HG03025 (cell line): Measurements from ENCODE around the gene DNMT3L.
"Not testable (repeated sequence)": the region's sequence is repeated elsewhere in the genome, so short reads cannot be mapped to it uniquely, and the experiment has no call there.

Source experiments
- ATAC-seq: cut with Tn5 transposase; IDR thresholded peaks from one replicate; pipeline ENCODE4 v1.9.1; 2021; ENCODE audit warnings: mild to moderate bottlenecking, moderate library complexity; ENCODE audit not compliant: unreplicated experiment, low FRiP score

Gene DNMT3L

DNA sequence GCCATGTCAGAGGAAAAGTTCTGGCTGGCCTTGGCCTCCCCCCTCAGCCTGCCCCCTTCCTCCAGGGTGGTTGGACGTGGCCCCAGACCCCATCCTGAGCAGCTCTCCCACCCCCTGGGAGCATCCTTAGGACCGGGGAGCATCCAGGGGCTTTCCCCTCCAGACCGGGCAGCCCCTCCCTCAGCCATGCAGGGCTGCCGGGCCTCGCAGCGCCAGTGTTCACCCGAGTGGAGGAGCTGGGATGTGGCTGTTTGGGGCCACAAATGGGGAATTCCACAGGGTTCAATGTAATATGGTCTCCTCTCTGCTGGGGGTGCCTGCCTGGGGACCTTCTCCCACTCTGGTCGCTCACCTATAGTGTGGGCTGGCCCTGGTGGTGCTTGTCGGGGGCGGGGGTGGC is 33.9 kb upstream of the DNMT3L start:
- ATAC-seq: no peak

DNA sequence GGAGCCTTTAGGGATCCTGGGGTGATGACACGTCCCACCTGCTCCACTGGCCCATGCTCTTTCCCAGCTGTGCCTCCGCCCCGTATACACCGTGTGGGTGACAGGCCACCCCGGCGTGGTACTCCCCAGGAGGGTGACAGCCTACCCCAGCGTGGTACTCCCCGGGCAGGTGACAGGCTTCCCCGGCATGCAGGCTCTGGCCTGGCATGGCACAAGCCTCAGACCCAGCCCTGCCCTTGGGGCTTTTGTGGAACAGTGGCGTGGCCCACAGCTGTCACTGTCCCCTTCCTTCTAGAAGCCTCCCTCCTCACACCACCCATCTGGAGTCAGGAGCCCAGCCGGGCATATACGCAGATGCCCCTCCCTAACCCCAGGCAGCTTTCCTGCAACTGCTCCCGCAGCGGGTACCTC is 33.5 kb upstream of the DNMT3L start:
- no peak for ATAC-seq

- no peak for ATAC-seq
Observed at GRCh38 chr21:44294391-44295162, 32.9 kb upstream of the DNMT3L start.

DNA sequence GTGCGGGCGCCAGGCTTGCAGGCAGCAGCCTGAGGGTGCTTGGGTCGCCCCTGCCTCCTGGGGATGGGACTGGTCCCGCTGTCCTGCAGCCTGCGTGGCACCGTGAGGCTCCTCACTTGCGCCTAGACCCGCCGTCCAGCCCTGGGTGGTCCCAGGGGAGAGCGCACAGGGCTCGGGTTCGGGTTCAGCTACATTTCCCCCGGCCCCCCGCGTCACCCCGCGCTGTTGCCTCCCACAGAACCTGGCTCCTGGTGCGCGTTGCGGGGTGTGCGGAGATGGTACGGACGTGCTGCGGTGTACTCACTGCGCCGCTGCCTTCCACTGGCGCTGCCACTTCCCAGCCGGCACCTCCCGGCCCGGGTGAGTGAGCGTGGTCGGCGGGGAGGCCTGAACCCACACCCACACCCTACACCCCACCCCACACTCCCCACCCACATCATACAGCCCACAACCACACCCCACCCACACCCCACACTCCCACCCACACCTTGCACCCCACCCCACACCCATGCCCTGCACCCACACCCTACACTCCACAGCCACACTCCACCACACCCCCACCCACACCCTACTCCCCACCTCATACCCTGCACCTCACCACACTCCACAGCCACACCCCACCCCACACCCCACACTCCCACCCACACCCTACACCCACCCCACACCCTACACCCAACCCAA is 32.0 kb upstream of the DNMT3L start:
- no peak for ATAC-seq

DNA sequence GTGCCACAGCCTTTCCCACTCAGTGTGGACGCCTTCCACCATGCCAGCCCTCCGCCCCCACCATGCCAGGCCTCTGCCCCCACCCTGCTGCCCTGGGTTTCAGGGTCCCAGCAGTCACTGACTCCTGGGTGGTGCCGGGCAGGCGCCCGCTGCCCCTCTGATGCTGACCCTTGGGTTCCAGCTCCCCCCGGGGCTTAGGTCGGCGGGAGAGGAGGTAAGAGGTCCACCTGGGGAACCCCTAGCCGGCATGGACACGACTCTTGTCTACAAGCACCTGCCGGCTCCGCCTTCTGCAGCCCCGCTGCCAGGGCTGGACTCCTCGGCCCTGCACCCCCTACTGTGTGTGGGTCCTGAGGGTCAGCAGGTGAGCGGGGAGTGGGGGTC is 31.1 kb upstream of the DNMT3L start:
- ATAC-seq: no peak

DNA sequence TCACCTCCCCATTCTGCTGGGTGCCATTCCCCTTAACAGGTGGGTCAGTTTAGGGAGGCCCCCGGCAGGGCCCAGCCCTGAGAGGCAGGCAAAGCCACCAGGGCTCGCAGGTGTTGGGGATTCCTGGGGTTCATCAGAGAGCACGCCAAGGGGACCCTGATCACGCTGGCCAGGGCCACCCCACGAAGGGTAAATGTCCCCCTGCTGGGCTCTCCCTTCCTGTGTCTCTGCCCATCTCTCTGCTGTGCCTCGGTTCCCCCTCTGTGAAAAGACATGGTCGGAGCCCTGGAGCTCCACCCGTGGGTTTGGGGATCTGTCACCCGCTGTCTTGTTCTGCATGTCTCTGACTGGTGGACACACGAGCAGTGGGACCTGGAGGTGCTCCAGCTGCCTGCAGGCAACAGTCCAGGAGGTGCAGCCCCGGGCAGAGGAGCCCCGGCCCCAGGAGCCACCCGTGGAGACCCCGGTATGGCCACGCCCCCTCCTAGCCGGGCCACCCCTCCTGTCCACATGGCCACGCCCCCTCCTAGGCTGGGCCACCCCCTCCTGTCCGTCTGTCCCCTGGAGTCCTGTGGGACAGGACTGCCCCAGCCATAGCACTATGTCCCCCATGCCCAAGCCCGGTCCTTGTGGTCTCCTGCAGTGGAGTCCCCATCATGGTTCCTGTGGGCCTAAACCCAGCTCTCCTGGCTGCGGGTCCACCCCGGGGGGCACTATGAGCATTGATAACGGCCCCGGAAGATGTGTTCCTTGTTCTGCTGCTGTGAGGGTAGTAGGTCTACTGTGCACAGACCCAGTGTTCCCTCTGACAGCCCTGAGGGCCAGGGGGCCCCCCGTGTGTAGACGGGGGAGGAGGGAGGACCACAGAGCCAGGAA is 30.5 kb upstream of the DNMT3L start:
- ATAC-seq: no peak

DNA sequence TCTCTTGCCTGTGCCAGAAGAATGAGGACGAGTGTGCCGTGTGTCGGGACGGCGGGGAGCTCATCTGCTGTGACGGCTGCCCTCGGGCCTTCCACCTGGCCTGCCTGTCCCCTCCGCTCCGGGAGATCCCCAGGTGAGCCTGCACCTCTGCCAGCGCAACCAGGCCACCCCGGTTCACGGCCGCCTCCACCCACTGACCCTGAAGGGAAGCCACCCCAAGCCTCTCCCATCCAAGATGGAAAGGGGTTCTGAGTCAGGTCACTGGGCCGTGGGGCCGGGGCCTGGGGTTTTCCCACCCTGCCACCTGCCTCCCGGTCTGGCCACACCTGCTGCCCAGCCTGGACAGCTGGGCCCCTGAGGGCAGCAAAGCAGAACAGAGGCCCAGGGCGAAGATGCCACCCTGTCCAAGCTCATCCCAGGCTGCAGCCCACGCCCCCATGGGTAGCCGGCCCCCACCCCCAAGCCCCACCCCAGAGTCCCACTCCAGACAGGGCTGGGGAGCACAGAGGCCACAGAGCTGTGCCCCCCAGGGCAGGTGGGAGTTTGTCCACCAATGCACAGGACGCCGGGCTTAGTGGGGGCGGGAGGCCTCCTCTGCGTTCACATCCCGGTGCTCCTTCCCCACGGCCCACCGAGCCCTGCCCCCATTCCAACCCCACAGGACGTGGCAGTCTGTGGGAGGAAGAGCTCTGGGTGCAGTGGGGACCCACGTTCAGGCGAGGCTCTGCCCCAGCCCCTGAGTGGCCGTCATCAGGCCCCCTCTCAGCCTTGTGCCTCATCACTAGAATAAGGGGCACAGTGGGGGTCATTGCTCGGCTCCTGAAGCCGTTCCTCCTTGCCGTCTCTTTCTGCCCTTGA is 29.6 kb upstream of the DNMT3L start:
- no peak for ATAC-seq

DNA sequence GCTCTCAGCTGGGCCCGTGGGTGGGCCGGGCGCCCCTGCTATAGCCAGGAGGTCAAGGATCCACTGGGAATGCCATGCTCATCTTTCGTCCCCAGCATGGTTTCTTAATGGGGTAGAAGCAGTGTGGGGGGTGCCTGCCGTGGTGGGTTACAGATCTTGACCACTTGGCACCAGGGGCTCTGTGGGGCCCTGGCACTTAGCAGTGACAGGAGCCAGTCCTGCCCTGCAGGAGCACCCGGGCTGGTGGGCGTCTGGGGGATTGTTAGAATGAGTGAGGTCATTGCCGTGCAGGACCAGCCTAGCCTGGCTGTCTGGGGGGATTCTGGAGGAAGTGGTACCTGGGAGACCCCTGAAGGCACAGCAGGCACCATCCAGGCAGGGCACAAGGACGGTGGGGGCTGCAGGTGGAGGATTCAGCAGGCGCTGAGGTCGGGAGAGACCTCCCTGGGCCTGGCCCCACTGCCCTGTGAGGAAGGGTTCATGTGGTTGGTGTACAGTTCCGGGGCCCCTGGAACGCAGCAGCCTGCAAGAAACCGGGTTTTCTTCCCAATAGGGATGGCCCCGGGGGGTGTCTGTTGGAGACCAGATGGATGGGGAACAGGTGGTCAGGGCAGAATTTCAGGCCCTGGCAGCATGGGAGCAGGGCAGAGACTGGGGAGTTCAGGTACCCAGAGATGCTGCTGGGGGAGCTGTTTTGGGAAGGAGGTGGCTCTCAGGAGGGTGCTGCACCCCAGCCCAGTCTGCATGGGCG is 28.8 kb upstream of the DNMT3L start:
- no peak for ATAC-seq

- no peak for ATAC-seq
Observed at GRCh38 chr21:44289381-44290010, 27.8 kb upstream of the DNMT3L start.

GRCh38 chr21:44288251-44289110 is 26.8 kb upstream of the DNMT3L start:
- no peak for ATAC-seq

DNA sequence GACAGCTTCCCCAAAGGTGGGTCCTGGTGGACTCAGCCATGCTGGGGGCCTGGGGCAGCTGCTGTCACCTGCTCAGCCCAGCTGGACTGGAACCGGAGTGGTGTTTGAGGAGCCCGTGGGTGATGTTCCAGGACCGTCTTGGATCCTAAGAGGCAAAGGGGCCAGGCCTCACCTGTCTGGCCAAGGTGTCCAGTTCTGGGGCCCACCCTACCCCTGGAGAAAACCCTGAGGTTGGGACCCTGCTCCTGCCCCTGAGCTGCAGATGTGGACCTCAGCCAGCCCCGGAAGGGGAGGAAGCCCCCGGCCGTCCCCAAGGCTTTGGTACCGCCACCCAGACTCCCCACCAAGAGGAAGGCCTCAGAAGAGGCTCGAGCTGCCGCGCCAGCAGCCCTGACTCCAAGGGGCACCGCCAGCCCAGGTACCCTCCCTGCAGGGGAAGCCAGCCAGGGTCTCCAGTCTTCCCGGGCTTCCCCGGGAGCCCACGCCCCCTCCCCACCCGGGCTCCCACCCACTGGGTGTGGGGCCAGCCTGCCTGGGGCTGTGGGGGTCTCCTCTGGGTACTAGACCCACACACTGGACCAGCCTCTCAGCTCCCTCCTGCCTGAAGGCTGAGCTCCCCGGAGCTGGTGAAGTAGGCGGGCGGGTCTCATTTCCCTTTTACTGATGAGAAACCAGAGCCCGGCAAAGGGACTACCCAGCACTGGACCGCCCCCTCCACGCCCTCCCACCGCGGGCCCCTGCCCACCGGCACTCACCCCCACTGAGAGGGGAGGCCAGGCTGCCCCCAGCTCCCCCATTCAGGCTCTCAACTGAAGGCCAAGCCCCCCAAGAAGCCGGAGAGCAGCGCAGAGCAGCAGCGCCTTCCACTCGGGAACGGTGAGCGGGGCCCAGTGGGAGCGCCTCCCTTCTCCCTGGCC is 25.3 kb upstream of the DNMT3L start:
- ATAC-seq: no peak

GRCh38 chr21:44286086-44286715 is 24.5 kb upstream of the DNMT3L start:
- no peak for ATAC-seq

GRCh38 chr21:44285138-44285992 is 23.7 kb upstream of the DNMT3L start, which contains the start of gene AIRE:
Gene AIRE, plus strand, starts transcription at chr21:44285876. Its CDS starts 131 bp downstream, at chr21:44286007.
- no peak for ATAC-seq

- ATAC-seq: no peak
Observed at GRCh38 chr21:44283948-44284347, 22.3 kb upstream of the DNMT3L start.

GRCh38 chr21:44283211-44283785 is 21.6 kb upstream of the DNMT3L start:
- ATAC-seq: not testable (repeated sequence)
